ENCODE measurements around the gene DGKZ.

- TF ChIP-seq, protein P1, sequence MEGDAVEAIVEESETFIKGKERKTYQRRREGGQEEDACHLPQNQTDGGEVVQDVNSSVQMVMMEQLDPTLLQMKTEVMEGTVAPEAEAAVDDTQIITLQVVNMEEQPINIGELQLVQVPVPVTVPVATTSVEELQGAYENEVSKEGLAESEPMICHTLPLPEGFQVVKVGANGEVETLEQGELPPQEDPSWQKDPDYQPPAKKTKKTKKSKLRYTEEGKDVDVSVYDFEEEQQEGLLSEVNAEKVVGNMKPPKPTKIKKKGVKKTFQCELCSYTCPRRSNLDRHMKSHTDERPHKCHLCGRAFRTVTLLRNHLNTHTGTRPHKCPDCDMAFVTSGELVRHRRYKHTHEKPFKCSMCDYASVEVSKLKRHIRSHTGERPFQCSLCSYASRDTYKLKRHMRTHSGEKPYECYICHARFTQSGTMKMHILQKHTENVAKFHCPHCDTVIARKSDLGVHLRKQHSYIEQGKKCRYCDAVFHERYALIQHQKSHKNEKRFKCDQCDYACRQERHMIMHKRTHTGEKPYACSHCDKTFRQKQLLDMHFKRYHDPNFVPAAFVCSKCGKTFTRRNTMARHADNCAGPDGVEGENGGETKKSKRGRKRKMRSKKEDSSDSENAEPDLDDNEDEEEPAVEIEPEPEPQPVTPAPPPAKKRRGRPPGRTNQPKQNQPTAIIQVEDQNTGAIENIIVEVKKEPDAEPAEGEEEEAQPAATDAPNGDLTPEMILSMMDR (IDR thresholded peaks at IDR 0.05; ENCODE audit: low read depth, low read length, missing input control), result peak; percentile 72
- no peak for TF ChIP-seq ATF3 (IDR thresholded peaks at IDR 0.05)
Measured at GRCh38 chr11:46369458-46370152, 22.3 kb downstream of the DGKZ start.

Data from liver (tissue), 3 donors.